GM21737 (cell line): Measurements from ENCODE around the gene MRPL40.
"Not testable (repeated sequence)": the region's sequence is repeated elsewhere in the genome, so short reads cannot be mapped to it uniquely, and the experiment has no call there.

Experiments
- ATAC-seq: cut with Tn5 transposase; IDR thresholded peaks from one replicate; pipeline ENCODE4 v1.9.1; 2021; ENCODE audit warnings: mild to moderate bottlenecking, moderate library complexity; ENCODE audit not compliant: unreplicated experiment

MRPL40 gene

GRCh38 chr22:19440411-19441195, 8.3 kb downstream of the MRPL40 start:
- ATAC-seq, result no peak

GRCh38 chr22:19442166-19442565, 9.8 kb downstream of the MRPL40 start:
- ATAC-seq, result no peak

DNA sequence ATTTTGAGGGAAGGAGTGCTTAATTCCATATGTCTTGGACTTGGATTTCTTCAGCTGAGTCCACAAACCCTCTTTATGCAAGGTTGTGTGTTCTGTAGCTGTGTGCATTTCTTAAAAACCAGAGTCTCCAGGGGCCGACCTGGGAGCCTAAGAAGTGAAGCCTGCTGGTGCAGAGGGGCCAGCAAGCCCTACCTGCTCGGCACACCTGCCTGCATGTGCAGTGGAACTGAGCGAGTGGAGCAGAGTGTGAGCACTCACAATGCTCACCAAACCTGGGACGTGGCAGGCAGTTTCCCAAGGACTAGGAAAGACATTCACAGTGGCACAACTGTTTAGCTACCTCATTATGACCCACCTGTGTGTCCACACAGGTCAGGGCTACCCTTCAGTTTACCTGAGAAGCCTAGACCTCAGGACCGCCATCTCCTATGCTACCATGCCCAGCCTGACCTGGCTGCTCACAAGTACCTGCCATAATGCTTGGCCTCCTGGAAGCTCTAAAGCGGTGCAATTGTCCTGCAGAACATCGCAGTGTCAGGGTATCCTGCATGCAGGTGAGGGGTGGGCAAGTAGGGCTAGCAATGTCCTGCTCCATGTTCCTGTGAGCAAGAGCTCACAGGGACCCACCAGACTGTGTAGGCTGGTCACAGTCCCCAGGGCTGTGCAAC, 11.3 kb downstream of the MRPL40 start:
- ATAC-seq, result no peak

DNA sequence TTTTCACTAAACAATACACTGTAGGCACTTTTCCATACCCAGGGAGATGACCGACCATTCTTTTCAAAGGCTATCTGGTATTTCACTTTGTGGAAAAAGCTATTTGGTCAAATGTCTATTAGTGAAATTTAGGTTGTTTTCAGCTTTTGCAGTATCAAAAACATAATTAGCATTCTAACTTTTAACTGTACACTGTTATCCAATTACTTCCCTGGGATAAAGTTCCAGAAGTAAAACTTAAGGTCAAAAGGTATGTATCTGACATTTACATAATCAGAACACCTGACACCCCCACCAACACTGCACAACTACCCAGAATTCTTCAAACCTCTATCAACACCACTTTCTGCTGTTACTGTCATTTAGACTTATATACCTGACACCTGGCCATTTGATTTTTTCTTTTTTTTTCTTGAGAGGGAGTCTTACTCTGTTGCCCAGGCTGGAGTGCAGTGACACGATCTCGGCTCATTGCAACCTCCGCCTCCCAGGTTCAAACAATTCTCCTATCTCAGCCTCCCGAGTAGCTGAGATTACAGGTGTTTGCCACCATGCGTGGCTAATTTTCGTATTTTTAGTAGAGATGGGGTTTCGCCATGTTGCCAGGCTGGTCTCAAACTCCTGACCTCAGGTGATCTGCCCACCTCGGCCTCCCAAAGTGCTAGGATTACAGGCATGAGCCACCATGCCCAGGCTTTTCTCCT, 13.1 kb downstream of the MRPL40 start:
- not testable (repeated sequence) for ATAC-seq

DNA sequence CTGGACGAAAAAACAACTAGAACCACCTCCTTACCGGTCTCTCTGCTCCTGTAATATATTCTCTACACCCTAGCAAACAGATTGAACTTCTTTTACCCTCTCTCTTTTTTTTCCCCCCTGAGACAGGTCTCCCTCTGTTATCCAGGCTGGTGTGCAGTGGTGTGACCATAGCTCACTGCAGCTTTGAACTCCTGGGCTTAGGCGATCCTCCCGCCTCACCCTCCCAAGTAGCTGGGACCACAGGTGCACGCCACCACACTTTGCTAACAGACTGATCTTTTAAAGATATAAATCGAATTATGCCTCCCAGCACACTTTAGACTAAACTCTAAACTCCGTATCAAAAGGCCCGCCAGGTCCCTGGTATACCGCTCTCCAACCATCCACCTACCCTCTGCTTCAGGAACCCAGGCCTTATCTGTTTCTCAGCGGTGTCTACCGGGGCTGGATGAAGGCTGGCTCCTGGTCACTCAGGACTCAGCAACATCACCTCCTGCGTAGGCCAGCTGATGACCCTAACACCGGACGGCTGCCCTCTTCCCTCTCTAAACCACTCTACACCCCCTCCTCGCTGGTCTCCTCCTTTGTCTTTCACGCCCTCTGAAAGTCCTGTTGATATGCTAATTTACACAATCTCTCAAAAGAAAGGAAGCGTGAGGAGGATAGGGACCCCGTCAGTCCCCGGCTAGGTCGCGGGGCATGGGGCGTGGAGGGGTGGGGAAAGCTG, 14.4 kb downstream of the MRPL40 start:
- ATAC-seq, result peak; percentile 3

DNA sequence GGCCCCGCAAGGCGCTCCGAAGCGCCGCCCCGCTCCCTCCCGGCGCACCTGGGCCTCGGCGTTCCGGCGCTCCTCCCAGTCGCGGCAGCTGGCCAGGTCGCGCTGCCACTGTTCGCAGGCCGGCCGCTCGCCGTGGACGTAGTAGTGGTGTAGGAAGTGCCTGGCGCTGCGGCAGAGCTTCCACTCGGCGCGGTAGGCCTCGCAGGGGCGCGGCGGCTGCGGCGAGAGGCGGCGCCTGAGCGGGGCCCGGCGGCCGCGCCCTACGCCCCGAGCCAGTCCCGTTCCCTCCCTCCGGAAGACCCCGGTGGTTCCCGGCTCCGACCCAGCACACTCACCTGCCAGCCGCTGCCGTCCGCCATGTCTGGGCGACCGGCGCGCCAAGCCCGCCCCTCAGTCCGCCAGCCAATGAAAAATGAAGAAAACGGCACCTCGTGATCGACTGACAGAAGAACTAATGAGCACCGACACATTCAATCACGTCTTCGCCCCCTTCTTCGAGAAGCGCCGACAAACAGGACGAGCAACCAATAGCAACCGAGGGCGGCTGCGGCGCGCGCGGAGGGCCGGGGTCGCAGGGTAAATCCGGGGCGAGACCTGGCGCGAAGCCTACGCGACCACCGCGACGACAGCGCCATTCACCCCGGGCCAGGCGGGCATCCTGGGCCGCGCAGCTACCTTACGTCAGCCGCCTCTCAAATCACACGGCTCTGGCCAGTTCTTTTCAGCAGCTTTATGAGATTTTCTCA, 15.2 kb downstream of the MRPL40 start, which contains the start of gene C22orf39:
Gene C22orf39, minus strand, starts transcription at position 382 of the 746 bp plus-strand sequence. Its CDS starts 23 bp downstream, at position 359.
- peak; percentile 73 for ATAC-seq

- ATAC-seq, result peak; percentile 31
Observed at GRCh38 chr22:19448076-19448607, 15.8 kb downstream of the MRPL40 start.

- ATAC-seq, result no peak
Observed at GRCh38 chr22:19448739-19449421, 16.5 kb downstream of the MRPL40 start.

- ATAC-seq, result no peak
Observed at GRCh38 chr22:19449422-19449767, 17.1 kb downstream of the MRPL40 start.

DNA sequence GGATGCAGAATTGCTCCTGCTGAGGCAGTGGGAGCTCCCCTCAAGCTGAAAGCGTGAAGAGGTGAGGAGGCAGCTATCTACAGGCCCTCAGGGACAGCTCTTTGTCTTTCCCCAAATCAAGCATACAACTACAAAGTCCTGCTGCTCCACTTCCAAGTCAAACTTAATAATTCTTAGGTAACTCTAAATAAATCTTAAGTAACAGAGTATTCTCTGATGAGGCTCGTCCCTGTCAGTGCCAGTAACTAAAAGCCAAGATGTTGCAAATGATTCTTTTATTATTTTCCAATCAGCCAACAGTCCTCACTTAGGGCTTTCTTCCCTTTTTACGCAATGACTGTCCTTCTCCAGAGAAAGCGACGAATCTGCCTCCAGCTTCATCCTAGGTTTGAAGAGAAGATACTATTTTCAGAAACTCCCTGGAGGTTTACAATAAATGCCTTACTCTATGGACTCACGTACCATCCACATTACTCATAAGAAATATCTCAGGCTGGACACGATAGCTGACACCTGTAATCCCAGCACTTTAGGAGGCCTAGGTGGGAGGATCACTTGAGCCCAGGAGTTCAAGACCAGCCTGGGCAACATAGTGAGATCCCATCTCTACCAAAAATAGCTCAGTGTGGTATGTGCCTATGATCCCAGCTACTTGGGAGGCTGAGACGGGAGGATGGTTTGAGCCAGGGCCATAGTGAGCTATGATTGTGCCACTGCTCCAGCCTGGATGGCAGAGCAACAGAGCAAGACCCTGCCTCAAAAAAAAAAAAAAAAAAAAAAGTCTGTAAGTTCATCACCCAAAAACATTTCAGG, 18.2 kb downstream of the MRPL40 start:
- no peak for ATAC-seq

- no peak for ATAC-seq
Observed at GRCh38 chr22:19451570-19451969, 19.2 kb downstream of the MRPL40 start.

DNA sequence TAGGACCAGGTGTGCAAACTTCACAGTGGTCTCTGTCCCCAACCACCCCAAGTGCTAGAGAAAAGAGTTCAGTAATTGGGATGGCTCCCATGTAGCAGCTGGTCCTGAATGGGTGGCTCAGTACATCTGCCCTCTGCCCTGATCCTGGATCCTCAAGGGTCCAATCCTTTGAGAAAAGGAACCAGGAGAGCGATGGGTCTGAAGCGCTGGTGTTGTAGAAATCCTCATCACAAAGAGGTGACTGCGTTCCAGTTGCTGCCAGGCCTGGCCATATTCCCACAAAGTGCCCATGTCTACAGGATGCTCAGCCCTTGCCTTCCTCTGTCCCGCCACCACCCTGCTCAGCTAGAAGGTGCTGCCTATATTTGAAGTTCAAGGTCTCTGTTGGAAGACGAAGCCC, 21.4 kb downstream of the MRPL40 start:
- ATAC-seq, result no peak

GRCh38 chr22:19454156-19454555, 21.8 kb downstream of the MRPL40 start:
- no peak for ATAC-seq

DNA sequence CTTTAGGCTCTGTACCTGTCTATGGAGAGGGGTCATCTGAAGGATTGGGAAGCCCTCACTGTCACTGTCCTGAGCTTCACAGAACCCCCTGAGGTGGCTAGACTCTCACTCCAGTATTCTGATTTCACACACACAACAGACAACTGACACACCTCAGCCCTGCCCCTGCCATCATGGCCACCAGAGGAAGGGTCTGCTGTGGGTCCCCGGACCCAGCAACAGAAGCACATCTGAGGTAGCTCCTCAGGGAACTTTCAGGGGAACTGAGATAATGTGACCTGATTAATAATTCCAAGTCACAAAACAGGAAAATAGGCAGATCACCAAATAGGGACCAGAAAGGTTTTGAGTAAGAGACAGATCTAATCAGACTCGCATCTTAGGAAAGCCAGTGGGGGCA, 22.7 kb downstream of the MRPL40 start:
- no peak for ATAC-seq

DNA sequence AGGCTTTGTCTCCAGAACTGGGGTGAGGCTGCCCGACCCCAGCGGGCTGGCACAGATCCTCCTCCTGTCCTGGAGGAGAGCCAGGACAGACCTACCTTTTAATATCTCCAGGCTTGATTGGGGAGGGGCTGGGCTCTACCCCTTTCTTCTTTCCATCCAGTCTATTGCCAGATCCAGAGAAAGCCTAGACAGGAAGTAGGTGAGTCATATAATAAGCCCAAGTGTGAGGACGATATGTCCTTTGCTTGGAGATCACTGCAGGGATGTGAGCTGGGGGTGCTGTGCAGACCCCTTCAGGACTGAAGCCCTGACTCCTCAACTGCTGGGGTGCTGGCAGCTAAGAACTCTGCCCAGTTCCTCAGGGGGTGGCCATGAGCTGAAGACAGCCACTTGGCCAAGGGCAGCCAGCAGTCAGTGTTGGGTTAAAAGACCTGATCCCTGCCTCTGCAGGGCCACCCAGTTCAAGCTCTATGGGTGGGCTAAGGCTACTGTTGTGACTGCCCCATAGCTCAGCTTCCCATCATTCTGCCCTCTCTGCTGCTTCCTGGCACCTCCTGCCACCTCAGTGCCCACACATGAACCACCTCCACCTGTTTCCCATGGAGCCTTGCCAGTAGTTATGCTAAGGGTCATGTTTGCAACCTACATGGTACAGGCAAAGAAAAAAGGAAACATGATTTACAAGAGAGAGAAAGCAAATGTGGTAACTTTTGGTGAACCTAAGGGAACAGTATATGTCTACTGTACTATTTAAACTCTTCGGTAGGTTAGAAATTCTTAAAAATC, 23.4 kb downstream of the MRPL40 start:
- ATAC-seq, result no peak

DNA sequence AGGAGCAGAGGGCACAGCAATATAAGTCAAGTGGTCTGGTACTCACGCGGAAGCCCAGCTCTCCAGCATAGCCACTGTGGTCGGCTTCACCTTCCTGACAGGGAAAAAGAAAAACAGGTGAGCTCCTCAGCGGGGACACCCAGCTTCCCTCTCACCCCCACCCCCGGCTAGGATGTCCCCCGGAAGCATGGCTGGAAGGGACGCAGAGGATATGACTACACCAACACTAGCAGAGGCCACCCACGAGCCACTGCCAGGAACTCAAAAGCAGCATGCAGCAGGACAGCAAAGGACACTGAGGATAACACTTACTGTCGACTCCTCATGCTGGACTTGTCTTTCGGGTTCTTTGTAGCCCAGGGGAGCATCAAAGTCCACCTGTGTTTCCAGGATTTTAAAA, 24.2 kb downstream of the MRPL40 start:
- no peak for ATAC-seq

DNA sequence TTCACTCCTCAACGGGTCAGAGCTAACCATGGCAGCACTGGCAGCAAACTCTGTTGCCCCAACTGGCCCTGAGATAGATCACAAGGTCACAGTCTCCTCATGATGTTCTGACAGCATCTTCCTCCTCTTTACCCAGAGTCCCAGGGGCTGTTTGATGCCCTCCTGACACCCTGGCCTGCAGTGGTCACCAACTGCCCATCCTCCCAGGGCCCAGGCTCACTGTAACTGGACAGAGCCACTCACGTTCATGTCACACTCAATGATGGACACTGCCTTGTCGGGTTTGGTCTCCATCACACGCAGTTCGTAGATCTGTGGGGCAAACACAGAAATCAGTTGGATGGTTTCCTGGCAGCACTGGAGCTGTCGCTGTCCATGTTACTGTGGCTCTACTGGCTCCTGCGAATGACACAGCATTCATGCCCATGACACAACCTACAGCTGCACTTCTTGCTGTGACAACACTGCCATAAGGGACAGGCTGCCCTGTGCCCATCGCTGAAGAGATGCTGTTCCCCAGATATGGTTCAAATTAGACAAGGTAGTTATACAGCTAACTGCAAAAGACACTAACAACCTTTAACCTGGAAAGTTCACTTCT, 25.6 kb downstream of the MRPL40 start:
- no peak for ATAC-seq

DNA sequence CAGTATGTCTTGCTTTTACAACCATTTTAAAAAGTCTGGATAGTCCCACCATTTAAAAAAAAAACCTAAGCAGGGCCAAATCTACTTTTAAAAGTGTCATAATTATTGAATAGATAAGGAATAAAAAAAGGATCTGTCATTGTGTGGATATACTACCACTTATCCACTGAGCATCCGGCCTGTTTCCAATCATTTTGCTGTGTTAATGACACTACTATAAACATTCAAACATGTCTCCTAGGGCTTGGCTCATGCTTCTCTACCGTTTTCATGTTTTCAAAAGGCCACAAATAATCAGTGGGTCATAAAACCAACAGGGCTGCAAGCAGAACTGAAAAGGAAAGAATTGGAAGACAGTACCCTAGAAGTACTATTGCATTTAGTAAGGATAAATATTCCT, 27.7 kb downstream of the MRPL40 start:
- no peak for ATAC-seq
